Stimulated activated CD8-positive, alpha-beta memory T cell treated with anti-CD3 and anti-CD28 coated beads, Interleukin-4, amount 100 ng/mL, for 1 hour (primary cell): ENCODE measurements around the gene SNTB2.
"Not testable (repeated sequence)": the region's sequence is repeated elsewhere in the genome, so short reads cannot be mapped to it uniquely, and the experiment has no call there.

Experiments
- DNase-seq, 2 donors: peaks; one replicate each; pipeline ENCODE4 v3.0.0-alpha.2; 2020; ENCODE audit warnings: low read depth in 2 of 2, low spot score in 1 of 2

SNTB2 gene

DNA sequence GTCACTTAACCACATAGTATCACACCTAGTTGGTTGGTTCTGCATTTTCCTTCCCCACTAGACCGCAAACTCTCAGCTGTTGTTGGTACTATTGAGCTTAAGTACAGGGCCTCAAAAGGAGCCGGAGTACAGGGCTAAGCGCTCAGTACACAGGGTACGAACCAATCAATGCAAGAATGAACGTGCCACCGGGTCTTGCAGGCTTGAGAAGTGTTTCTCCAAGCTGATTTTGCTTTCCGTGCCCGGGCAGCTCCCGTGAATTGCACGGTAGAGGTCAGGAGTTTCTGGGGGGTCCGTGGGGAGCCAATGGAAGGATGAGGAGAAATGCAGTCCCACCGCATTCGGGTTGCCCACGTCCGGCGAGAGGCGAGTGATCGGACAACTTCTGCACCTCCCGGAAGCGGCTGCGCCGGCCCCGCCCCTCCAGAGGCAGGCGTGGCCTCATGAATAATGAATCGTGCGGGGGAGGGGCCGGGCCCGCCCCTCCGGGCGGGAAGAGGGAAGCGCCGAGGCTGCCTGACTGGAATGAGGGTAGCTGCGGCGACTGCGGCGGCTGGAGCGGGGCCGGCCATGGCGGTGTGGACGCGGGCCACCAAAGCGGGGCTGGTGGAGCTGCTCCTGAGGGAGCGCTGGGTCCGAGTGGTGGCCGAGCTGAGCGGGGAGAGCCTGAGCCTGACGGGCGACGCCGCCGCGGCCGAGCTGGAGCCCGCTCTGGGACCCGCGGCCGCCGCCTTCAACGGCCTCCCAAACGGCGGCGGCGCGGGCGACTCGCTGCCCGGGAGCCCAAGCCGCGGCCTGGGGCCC is at the start of gene SNTB2:
TSS of gene SNTB2 (plus strand) at position 523 of the 804 bp plus-strand sequence. CDS start at position 526, 3 bp downstream.
- DNase-seq: peak; percentile 57 to 62

DNA sequence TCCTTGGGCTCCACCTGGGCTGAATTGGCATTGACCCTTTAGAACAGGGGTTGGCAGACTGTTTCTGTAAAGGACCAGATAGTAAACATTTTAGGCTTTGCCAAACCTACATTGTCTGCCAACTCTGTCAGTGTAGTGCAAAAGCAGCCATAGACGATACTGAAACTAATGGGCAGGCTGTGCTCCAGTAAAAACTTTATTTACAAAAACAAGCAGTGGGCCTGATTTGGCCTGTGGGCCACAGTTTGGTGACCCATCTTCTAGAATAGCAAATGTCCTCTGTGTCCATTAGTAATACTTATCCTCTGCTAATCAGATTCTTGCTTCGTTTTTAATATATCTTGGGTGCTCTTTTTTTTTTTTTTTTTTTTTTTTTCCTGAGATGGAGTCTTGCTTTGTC is 48.4 kb upstream of the SNTB2 start:
- no peak for DNase-seq

DNA sequence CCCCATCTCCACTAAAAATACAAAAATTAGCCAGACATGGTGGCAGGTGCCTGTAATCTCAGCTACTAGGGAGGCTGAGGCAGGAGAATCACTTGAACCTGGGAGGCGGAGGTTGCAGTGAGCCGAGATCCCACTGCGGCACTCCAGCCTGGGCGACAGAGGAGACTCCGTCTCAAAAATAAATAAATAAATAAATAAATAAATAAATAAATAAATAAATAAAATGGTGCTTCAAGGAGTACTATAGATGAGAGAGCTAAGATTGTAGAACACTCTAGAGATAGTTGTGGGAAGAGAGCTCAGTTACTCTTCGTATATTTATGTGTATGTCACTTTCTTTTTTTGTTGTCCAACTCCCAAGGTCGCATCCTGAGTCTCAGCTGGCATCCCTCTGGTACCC is 47.5 kb upstream of the SNTB2 start:
- DNase-seq: not testable (repeated sequence)

DNA sequence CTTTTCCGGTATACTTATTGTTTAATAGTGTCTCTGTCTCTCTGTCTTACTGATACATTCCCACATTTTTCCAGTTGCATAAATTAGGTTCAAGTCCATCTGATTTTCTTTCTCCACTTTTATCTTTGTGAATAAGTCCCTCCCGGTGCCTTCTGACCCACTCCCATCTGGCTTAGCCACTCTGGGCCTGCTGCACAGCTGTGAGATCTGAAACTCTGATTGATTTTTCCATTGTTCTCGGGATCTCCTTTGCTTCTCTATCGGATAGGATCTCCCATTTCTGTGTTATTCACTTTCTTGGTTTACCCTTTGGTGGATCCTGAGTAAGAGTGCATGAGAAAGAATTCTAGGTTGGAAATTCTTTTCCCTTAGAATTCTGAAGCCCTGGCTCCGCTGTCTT is 46.0 kb upstream of the SNTB2 start:
- no peak for DNase-seq

DNA sequence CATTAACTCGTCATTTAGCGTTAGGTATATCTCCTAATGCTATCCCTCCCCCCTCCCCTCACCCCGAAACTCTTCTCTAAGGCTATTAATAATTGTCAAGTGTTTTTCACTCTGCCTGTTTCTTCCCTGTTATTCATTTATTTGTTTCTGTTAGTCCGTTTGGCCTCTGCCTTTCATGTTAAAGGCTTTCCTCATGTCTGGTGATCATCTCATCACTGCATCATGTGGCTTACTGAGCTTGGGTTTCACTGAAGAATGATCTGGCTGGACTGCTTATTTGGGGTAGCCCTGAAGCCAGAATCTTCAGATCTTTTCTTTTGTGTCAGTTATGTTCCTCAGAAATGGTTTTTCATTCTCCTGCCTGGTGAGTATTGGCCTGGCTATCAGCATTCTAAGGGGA is 45.0 kb upstream of the SNTB2 start:
- no peak for DNase-seq

DNA sequence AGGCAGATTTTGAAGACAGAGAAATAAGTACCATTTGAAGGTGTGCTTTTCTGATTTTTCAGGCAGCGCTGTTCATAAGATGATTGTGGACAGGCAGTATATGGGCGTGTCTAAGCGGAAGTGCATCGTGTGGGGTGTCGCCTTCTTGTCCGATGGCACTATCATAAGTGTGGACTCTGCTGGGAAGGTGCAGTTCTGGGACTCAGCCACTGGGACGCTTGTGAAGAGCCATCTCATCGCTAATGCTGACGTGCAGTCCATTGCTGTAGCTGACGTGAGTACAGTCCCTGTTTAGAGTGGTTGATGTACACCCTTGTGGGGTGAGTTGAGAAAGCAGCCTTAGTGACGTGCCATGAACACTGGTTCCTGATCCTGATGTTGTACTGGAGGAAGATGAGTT is 43.8 kb upstream of the SNTB2 start:
- DNase-seq: no peak

DNA sequence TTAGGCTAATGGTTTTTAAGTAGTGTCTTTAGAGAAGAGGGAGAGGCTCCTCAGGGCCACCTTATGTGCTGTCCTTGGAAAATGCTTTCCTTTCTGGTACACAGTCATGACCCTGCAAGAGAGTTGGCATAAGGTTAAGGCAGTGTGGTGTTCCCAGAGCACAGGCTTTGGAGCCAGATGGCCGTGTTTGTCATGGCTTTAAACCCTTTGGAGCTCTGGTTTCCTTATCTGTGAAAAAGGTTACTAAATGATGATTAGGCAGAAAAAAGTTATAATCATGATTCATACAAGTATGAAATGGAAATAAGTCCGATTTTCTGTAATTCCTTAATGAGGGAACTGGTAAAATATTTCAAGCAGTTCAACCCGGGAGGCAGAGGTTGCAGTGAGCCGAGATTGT is 41.3 kb upstream of the SNTB2 start:
- no peak for DNase-seq

DNA sequence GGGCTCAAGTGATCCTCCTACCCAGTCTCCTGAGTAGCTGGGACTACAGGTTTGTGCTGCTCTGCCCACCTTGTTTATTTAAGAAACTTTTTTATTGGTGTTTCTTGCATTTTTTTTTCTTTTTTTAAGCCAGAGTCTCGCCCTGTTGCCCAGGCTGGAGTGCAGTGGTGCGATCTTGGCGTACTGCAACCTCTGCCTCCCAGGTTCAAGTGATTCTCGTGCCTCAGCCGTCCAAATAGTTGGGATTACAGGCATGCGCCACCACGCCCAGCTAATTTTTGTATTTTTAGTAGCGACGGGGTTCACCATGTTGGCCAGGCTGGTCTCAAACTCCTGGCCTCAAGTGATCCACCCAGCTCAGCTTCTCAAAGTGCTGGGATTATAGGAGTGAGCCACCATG is 37.3 kb upstream of the SNTB2 start:
- not testable (repeated sequence) for DNase-seq

DNA sequence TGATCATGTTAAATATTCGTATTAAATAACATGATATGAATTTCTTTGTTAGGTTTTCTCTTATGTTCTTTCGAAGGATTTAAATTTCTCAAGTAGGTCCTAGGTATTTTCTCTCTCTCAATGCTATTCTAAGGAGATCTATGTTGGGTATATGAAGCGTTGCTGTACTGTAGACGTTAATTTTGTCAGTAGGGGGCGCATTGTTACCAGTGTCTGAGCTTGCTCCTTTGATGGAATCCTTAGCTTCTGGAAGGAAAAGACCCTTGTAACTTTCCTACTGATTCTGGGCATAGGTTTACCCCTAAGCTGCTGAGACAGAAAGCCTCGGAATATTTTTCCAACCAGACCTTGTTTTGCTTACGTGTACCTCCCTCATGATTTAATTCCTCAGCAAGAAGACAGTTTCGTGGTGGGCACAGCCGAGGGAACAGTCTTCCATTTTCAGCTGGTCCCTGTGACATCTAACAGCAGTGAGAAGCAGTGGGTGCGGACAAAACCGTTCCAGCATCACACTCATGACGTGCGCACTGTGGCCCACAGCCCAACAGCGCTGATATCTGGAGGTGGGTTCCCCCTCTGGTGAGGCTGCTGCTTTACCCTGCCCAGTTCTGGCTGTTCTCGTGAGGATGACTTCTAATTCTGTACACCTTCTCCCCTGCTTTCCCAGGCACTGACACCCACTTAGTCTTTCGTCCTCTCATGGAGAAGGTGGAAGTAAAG is 36.7 kb upstream of the SNTB2 start:
- DNase-seq: peak in 1 of 2 donors; percentile 25

DNA sequence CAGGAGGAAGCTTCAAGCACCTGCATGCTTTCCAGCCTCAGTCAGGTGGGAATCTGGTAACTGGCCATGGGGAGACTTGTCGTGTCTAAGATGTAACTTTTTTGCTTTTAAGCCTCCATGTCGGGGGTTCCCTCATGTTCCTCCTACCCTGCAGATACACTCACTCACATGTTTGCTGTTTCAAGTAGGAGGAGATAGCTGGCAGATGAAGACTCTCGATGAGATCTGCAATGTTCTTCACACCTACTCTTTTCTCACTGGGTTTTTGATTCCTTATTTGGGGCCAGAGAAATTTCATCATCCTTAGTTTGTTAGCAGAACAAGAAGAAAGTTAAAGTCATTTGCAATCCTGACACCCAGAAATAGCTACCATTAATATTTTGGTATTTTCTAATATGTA is 29.8 kb upstream of the SNTB2 start:
- DNase-seq: no peak

DNA sequence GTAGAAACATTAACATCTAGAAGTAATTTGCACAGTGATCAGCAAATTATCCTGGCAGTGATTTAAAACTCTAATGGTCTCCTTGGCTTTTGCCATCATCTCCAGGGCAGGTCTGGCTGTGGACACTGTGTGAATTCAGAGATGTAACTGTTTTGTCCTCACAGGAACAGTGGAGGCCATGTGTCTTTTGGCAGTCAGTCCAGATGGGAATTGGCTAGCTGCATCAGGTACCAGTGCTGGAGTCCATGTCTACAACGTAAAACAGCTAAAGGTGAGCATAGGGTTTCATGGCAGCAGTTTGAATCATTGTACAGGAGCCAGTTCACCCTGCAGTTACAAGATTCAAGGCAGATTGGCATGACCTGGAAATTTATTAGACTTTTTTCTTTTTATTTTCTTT is 26.8 kb upstream of the SNTB2 start:
- DNase-seq: no peak

DNA sequence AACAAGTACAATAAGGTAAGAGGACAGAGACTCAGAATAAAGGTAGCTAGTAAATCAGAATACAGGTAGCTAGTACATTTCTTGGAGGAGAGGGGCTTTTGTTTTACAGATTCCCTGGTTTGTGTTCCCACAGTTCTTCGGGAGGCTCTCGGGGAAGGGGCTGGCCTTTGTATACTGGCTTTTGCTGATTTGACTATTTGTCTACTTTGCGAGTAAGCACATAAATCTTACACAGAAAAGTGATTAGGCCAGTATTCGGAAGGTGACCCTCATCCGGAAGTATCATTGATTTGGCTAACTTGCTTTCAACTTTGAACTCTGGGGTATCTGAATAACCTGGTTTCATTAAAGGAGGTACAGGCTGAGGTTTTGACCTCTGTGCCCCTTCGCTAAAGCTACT is 21.4 kb upstream of the SNTB2 start:
- no peak for DNase-seq

DNA sequence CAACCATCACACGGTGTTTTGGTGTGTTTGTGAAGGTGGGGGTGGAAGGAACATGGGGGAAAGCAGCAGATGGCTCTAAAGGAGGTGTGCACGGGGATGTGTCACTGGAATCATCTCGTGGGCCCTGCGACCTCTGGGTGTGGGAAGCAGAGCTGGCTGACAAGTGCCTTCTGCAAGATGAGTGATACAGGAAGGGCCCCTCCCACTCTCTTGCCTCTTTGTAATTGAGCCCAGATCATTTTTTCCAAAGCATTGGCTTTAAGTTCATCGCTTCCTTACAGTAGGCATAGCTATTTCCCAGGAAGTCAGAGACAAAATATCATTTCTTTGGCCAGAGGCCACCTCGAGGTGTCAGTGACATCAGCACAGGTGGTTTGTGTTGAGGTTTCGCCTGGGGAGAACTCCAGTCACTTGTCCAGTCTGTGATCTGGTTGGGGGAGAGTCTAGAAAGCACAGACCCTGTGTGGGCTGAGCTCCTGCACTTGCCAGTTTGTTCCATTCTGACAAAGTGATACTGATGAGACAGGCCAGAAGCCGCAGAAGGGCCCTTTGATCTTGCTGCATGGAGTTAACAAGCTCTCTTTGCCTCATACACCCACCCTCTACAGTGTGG is 20.6 kb upstream of the SNTB2 start:
- peak in 1 of 2 donors; percentile 8 for DNase-seq

DNA sequence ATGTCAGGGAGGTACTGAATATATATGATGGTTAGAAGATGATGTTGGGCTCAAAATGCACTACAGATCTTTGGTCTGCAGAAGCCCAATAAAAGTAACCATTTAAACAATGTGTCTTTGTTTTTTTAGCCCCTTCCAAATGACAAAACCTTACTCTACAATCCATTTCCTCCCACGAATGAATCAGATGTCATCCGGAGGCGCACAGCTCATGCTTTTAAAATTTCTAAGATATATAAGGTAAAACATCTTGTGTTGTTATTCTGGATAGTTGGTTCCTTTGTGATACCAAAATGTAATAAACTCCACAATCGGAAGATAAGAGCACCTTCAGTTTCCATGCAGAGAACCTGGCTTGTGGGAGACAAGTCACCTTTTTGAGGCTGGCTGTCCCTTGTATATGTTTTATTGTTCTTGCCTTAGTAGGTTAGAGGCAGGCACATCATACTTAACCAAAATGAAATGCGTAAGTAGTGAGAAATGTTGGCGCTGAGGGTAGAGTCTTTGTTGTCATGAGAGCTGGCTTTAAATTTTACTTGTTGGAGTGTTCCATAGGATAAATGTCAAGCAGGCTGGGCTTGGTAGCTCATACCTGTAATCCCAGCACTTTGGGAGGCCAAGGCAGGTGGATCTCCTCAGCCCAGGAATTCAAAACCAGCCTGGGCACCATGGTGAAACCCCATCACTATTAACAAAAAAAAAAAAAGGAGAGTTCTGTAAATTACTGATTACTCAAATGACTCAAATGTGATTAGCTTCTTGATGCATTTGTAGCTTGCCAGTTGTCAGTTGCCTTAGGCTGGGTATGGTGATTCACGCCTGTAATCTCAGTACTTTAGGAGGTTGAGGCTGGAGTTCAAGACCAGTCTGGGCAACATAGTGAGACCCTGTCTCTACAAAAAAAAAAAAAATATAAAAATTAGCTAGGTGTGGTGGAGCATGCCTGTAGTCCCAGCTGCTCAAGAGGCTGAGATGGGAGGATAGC is 19.7 kb upstream of the SNTB2 start:
- DNase-seq: no peak

DNA sequence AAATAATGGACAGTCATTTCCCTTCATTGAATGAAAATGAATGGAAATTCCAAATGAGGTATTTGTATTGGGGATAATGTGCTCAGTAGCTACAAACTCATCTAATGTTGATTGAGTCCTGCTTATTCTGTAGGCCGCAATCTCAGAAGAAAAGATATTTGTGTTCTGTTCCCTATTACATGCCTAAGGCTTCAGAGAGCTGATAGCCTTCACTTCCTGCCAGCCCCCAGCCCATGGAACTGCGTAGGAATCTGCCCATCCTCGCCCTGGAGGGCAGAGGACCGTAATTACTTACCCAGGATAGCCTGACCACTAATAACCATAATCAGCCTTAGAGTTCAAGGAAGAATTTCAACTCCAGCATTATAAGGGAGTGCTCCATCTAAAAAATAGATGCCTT is 17.9 kb upstream of the SNTB2 start:
- no peak for DNase-seq

DNA sequence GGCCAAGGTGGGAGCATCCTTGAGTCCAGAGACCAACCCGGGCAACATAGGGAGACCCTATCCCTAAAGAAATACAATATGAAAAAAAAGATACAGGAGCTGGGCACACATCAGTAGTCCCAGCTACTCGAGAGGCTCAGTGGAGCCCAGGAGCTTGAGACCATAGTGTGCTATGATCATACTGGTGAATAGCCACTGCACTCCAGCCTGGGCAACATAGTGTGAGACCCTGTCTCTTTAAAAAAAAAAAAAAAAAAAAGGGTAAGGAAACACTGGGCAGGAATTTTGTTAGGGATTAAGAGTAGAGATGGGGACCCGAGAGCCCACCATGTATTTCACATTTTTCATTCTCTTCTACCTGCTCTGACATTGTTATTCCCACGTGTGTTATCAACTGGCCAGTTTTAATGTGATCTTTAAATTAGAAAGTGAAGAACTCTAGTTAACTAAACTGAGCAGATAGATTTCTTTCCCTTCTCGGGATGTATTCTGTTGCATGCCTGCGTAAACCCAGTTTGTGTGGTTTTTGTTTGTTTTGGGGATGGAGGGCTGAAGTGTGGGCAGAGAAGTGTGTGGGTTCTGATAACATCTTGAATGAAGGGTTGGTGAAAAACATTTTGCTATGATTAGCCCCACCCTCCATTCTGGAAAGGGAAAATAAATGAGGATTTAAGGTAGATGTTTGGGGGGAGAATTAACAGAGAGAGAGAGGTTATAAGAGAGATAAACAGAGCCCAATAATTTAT is 17.2 kb upstream of the SNTB2 start:
- no peak for DNase-seq

DNA sequence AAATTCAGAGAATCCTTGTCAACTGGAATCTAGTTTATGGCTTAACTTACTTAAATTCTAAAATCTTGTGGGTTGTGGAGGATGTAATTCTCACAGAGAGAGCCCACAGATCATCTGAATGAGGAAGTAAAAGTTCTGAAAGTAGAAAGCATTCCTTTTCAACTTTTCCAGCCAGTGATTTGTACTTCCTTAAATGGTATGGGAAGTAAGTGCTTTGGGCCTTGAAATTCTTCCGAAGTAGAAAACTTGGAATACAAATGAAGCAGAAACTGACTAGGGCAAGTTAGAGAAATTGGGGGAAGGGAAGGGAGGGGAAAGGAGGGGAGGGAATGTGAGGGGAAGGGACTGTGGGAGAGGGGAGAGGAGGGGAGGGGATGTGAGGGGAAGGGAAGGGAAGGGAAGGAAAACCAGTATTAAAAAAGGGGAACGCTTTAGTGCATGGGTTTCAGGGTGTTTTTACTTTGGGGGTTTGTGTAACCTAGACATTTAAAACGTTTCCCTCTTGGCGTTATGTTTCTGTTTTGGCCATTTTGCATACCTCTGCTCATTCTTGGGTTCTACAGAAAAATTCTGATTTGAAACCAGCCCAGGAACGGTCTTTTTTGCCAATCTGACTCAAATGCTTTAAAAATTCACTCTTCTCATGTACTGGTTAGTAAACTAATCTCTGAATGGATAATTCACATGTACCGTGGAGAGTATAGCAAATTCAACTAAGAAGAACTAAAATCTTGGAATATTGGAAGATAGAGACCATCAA is 15.5 kb upstream of the SNTB2 start:
- no peak for DNase-seq

DNA sequence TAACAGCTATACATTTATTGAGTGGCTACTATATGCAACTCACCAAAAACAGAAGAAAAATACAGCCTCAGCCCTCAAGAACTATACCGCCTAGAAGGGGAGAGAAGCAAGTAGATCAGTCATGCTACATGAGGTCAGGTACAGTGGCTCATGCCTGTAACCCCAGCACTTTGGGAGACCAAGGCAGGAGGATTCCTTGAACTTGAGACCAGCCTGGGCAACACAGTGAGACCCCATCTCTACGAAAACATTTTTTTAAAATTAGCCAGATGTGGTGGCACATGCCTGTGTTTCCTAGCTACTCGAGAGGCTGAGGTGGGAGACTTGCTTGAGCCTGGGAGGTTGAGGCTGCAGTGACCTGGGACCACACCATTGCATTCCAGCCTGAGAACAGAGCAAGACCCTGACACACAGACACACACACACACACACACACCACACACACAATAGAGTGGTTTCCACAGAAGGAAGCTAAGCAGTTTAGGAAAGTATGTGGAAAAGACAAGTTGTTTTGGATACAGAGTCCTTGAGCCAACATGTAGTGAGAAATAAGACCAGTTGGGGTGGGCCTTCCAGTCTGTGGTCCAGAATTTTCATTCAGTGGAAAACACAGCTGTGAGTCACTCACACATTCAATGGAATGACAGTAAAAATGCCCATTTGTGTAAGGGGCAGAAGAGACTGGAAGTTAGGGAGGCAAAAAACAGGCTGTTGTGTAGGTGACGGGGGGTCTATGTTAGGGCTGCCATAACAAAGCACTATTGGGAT is 10.7 kb upstream of the SNTB2 start:
- DNase-seq: no peak
